PC-3 (cell line): ENCODE results near the gene PDE11A. TPM values are rescaled to one million over a fixed set of nuclear protein-coding genes. Genes with fewer than 3 reads are reported as not detected.

ENCODE experiments used
- ATAC-seq: fragments of 200-7000 bp; cut with Tn5 transposase; 2 replicates; pipeline ENCODE4 v1.9.1; 2020; ENCODE audit warnings: mild to moderate bottlenecking, moderate library complexity
- BruUV-seq: library from RNA; stranded (reverse); fragments of 400-500 nt; replicated peaks from 2 replicates; lab custom pipeline; 2021; lab: Mats Ljungman, UMichigan
- CTCF ChIA-PET: fragments of 300-600 bp; sonication (Branson Sonifier 250); formaldehyde crosslinking; loops from one replicate; lab custom pipeline; 2022; ENCODE audit warnings: antibody characterized with exemption; lab: Charles Lee
- POLR2A ChIA-PET: fragments of 300-600 bp; sonication (Branson Sonifier 250); formaldehyde crosslinking; loops from one replicate; lab custom pipeline; 2022; ENCODE audit warnings: antibody characterized with exemption; ENCODE audit not compliant: unreplicated experiment; lab: Charles Lee
- DNase-seq: peaks from one replicate; pipeline ENCODE4 v3.0.0-alpha.2; 2015
- H2AFZ ChIP-seq: fragments of 300-600 bp; sonication (generic); 2 replicates; pipeline ENCODE4 v1.6.0; 2016; ENCODE audit warnings: antibody characterized with exemption, low read length
- H3F3A ChIP-seq: fragments of 300-600 bp; sonication (generic); one replicate; pipeline ENCODE4 v1.6.0; 2017; ENCODE audit warnings: antibody characterized with exemption, low read length, control low read depth, mild to moderate bottlenecking; ENCODE audit not compliant: unreplicated experiment
- H3K27ac ChIP-seq: fragments of 300-600 bp; sonication (generic); 2 replicates; pipeline ENCODE4 v1.5.1; 2016; ENCODE audit warnings: mild to moderate bottlenecking, low read length
- H3K27me3 ChIP-seq: fragments of 300-600 bp; sonication (generic); 2 replicates; pipeline ENCODE4 v1.6.1; 2016; ENCODE audit warnings: low read length, mixed read lengths
- H3K36me3 ChIP-seq: fragments of 300-600 bp; sonication (generic); 2 replicates; pipeline ENCODE4 v1.6.1; 2016; ENCODE audit warnings: low read depth, mixed run types, low read length, mixed read lengths
- H3K4me1 ChIP-seq: fragments of 300-600 bp; sonication (generic); 2 replicates; pipeline ENCODE4 v1.5.1; 2016; ENCODE audit warnings: low read length; ENCODE audit not compliant: insufficient read depth
- H3K4me2 ChIP-seq: fragments of 300-600 bp; sonication (generic); 2 replicates; pipeline ENCODE4 v1.6.0; 2016; ENCODE audit warnings: low read length
- H3K4me3 ChIP-seq: fragments of 300-600 bp; sonication (generic); 2 replicates; pipeline ENCODE4 v1.5.1; 2016; ENCODE audit warnings: mild to moderate bottlenecking, low read length, mixed read lengths
- H3K79me2 ChIP-seq: fragments of 300-600 bp; sonication (generic); 2 replicates; pipeline ENCODE4 v1.6.1; 2017; ENCODE audit warnings: low read length, mixed read lengths
- H3K9ac ChIP-seq: fragments of 300-600 bp; sonication (generic); 2 replicates; pipeline ENCODE4 v1.6.0; 2016; ENCODE audit warnings: mild to moderate bottlenecking, low read length
- H3K9me2 ChIP-seq: fragments of 300-600 bp; sonication (generic); replicated peaks from 2 replicates; pipeline ENCODE4 v1.6.1; 2016; ENCODE audit warnings: mixed run types, low read length, mixed read lengths
- H3K9me3 ChIP-seq: fragments of 300-600 bp; sonication (generic); 2 replicates; pipeline ENCODE4 v1.6.1; 2016; ENCODE audit warnings: low read length, mixed read lengths
- H4K20me1 ChIP-seq: fragments of 300-600 bp; sonication (generic); 2 replicates; pipeline ENCODE4 v1.6.1; 2016; ENCODE audit warnings: low read length, mixed read lengths
- CTCF ChIP-seq: fragments of 300-600 bp; sonication (generic); conservative IDR thresholded peaks from 2 replicates; pipeline ENCODE4 v1.5.1; 2017; ENCODE audit warnings: antibody characterized with exemption, low read depth, mild to moderate bottlenecking, low read length
- EZH2 ChIP-seq: fragments of 300-600 bp; sonication (generic); IDR thresholded peaks from one replicate; pipeline ENCODE4 v1.6.1; 2017; ENCODE audit warnings: antibody characterized with exemption, mild to moderate bottlenecking, low read length; ENCODE audit not compliant: unreplicated experiment
- EZH2phosphoT487 ChIP-seq: fragments of 300-600 bp; sonication (generic); IDR thresholded peaks from 2 replicates; pipeline ENCODE4 v1.6.1; 2018; ENCODE audit warnings: mild to moderate bottlenecking, antibody characterized with exemption, low read length, borderline replicate concordance
- intact Hi-C: fragments of 100-400 bp; cut with micrococcal nuclease; formaldehyde crosslinking; loops from 2 replicates; pipeline ENCODE4 v1.9.0; 2023
- total RNA-seq: library from RNA; depleted of rRNA; stranded (reverse); fragments of >200 nt; gene quantifications from 2 replicates; pipeline ENCODE4 v1.2.3, GENCODE V29; 2014

The PDE11A gene
- total RNA-seq, 1 experiment from 2014 or later: 0.15 TPM

- H3K27me3 ChIP-seq: peaks cover 26% of the 10 kb centered on the region; the same call in 1 of the 2 replicates
- no peaks in the 10 kb centered on the region for H3K9me3 ChIP-seq
- H3F3A ChIP-seq: no peaks in the 10 kb centered on the region
- BruUV-seq: no TSS peak
- H3K9me2 ChIP-seq: no peaks in the 10 kb centered on the region
- H3K4me3 ChIP-seq: no peak overlapping the region
- DNase-seq: peak; percentile 59
- no peaks in the 10 kb centered on the region for H3K79me2 ChIP-seq
- H3K4me1 ChIP-seq: no peaks in the 10 kb centered on the region
- no peak overlapping the region for H3K27ac ChIP-seq
- no peaks in the 10 kb centered on the region for H4K20me1 ChIP-seq
- peak; percentile 23; the same call in 1 of the 2 replicates for ATAC-seq
- no peak overlapping the region for H3K4me2 ChIP-seq
- ChIA-PET POLR2A (no interaction called here), CTCF (no interaction called here)
- intact Hi-C loops: loop anchor here (1.0 to 10.0 kb wide), 5 partner anchors 42 to 614 kb away; no protein-coding TSS in a partner anchor
- TF ChIP-seq EZH2phosphoT487 (no peak), CTCF (peak; percentile 68)
- peak overlapping the region; percentile 14; the same call in 1 of the 2 replicates for H2AFZ ChIP-seq
- no peak overlapping the region for H3K9ac ChIP-seq
- H3K36me3 ChIP-seq: no peaks in the 10 kb centered on the region
These were observed 313.8 kb downstream of the PDE11A start for GRCh38 chr2:177758591-177759371.

- Histone ChIP-seq H3K9me3 (no peaks in the 10 kb centered on the region), H3K36me3 (no peaks in the 10 kb centered on the region), H3K79me2 (no peaks in the 10 kb centered on the region), H3K9me2 (no peaks in the 10 kb centered on the region), H2AFZ (no peak overlapping the region), H3F3A (no peaks in the 10 kb centered on the region), H3K9ac (no peak overlapping the region), H3K4me3 (no peak overlapping the region), H3K4me2 (no peak overlapping the region), H3K4me1 (0 out of 2 replicates have a peak, but pooled peaks cover under 1% of the 10 kb centered on the region), H3K27ac (no peak overlapping the region), H3K27me3 (peaks cover 24% of the 10 kb centered on the region; the same call in 1 of the 2 replicates), H4K20me1 (no peaks in the 10 kb centered on the region)
- DNase-seq (no peak), ATAC-seq (no peak)
- BruUV-seq: no TSS peak
- TF ChIP-seq EZH2 (no peak), CTCF (no peak), EZH2phosphoT487 (no peak)
- ChIA-PET CTCF (no interaction called here), POLR2A (no interaction called here)
- intact Hi-C loops: loop anchor here (5.0 to 10.0 kb wide), 2 partner anchors 134 to 612 kb away; no protein-coding TSS in a partner anchor
These were observed 316.2 kb downstream of the PDE11A start for GRCh38 chr2:177756336-177756735.

DNA sequence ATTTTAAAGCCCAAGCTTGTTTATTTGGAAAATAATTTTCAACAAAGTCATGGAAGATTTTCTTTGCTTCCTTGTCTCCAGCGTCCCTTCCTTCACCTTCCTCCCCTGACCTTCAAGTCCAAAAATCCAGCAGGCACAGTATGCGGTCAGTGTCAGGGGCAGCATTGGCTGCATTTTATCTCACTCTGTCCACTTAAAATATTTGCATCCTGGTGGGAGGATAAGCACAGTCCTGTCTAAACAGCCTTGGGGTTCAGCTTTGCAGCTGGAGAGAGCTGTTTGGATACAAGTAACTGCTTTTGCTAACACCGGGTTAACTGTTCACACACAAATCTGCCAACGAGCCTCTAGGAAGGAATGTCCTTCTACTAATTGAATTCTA, 318.1 kb downstream of the PDE11A start:
- no peaks in the 10 kb centered on the region for H4K20me1 ChIP-seq
- H3K9ac ChIP-seq: no peak overlapping the region
- BruUV-seq: no TSS peak
- DNase-seq (no peak), ATAC-seq (no peak)
- no peaks in the 10 kb centered on the region for H3K9me2 ChIP-seq
- H3K4me1 ChIP-seq: 0 out of 2 replicates have a peak, but pooled peaks cover 7% of the 10 kb centered on the region
- intact Hi-C loops: loop anchor here (10.0 kb wide), 1 partner anchor 610 kb away; no protein-coding TSS in a partner anchor
- POLR2A ChIA-PET: no interaction called here
- H3K27me3 ChIP-seq: peaks cover 13% of the 10 kb centered on the region; the same call in 1 of the 2 replicates
- TF ChIP-seq EZH2 (no peak), CTCF (no peak), EZH2phosphoT487 (no peak)
- no peak overlapping the region for H3K4me2 ChIP-seq
- H2AFZ ChIP-seq: no peak overlapping the region
- H3K79me2 ChIP-seq: no peaks in the 10 kb centered on the region
- H3F3A ChIP-seq: no peaks in the 10 kb centered on the region
- CTCF ChIA-PET: no interaction called here
- no peaks in the 10 kb centered on the region for H3K36me3 ChIP-seq
- no peak overlapping the region for H3K27ac ChIP-seq
- H3K4me3 ChIP-seq: no peak overlapping the region
- no peaks in the 10 kb centered on the region for H3K9me3 ChIP-seq
